Measurements from ENCODE around the gene ACVRL1. TPM values are rescaled to one million over a fixed set of nuclear protein-coding genes. Genes with fewer than 3 reads are reported as not detected.

ACVRL1 gene
- total RNA-seq, 1 experiment from 2014 or later: not detected

- Mint-ChIP-seq H3K4me1 (ENCODE audit: low read depth, unreplicated experiment) (no peaks in the 10 kb centered on the region), H3K4me3 (ENCODE audit: low read depth, unreplicated experiment) (no peak overlapping the region), H3K27ac (ENCODE audit: unreplicated experiment) (no peak overlapping the region), H3K27me3 (ENCODE audit: unreplicated experiment) (peaks cover 48% of the 10 kb centered on the region), H3K36me3 (ENCODE audit: insufficient read depth, unreplicated experiment) (no peaks in the 10 kb centered on the region), H3K9me3 (ENCODE audit: low read depth, unreplicated experiment) (peaks cover 5% of the 10 kb centered on the region)
- no TSS peak for BruUV-seq (replicated peaks)
- intact Hi-C loops (cut with micrococcal nuclease; ENCODE audit: unreplicated experiment): no loop called here
- no peak for TF ChIP-seq CTCF (IDR thresholded peaks at IDR 0.05; ENCODE audit: unreplicated experiment)
- DNase-seq: no peak
- CTCF ChIA-PET: no interaction called here
Measured at GRCh38 chr12:51941604-51942003, 34.3 kb downstream of the ACVRL1 start.

GRCh38 chr12:51942056-51942455 is 34.8 kb downstream of the ACVRL1 start:
- no peaks in the 10 kb centered on the region for H3K4me1 Mint-ChIP-seq (ENCODE audit: low read depth, unreplicated experiment)
- CTCF ChIA-PET: no interaction called here
- no TSS peak for BruUV-seq (replicated peaks)
- H3K4me3 Mint-ChIP-seq (ENCODE audit: low read depth, unreplicated experiment): no peak overlapping the region
- DNase-seq: no peak
- H3K36me3 Mint-ChIP-seq (ENCODE audit: insufficient read depth, unreplicated experiment): no peaks in the 10 kb centered on the region
- no peak overlapping the region for H3K27ac Mint-ChIP-seq (ENCODE audit: unreplicated experiment)
- TF ChIP-seq CTCF (IDR thresholded peaks at IDR 0.05; ENCODE audit: unreplicated experiment): no peak
- H3K9me3 Mint-ChIP-seq (ENCODE audit: low read depth, unreplicated experiment): peaks cover 5% of the 10 kb centered on the region
- H3K27me3 Mint-ChIP-seq (ENCODE audit: unreplicated experiment): peaks cover 51% of the 10 kb centered on the region
- intact Hi-C loops (cut with micrococcal nuclease; ENCODE audit: unreplicated experiment): no loop called here

GRCh38 chr12:51942501-51943000 is 35.2 kb downstream of the ACVRL1 start:
- H3K4me1 Mint-ChIP-seq (ENCODE audit: low read depth, unreplicated experiment): no peaks in the 10 kb centered on the region
- H3K27me3 Mint-ChIP-seq (ENCODE audit: unreplicated experiment): peaks cover 56% of the 10 kb centered on the region
- CTCF ChIA-PET: no interaction called here
- no peak overlapping the region for H3K27ac Mint-ChIP-seq (ENCODE audit: unreplicated experiment)
- no TSS peak for BruUV-seq (replicated peaks)
- peaks cover 5% of the 10 kb centered on the region for H3K9me3 Mint-ChIP-seq (ENCODE audit: low read depth, unreplicated experiment)
- DNase-seq: no peak
- intact Hi-C loops (cut with micrococcal nuclease; ENCODE audit: unreplicated experiment): no loop called here
- no peaks in the 10 kb centered on the region for H3K36me3 Mint-ChIP-seq (ENCODE audit: insufficient read depth, unreplicated experiment)
- TF ChIP-seq CTCF (IDR thresholded peaks at IDR 0.05; ENCODE audit: unreplicated experiment): no peak
- H3K4me3 Mint-ChIP-seq (ENCODE audit: low read depth, unreplicated experiment): no peak overlapping the region

GRCh38 chr12:51943346-51943745 is 36.0 kb downstream of the ACVRL1 start:
- H3K9me3 Mint-ChIP-seq (ENCODE audit: low read depth, unreplicated experiment): peaks cover 5% of the 10 kb centered on the region
- peaks cover 64% of the 10 kb centered on the region for H3K27me3 Mint-ChIP-seq (ENCODE audit: unreplicated experiment)
- H3K4me1 Mint-ChIP-seq (ENCODE audit: low read depth, unreplicated experiment): no peaks in the 10 kb centered on the region
- no peak for DNase-seq
- TF ChIP-seq CTCF (IDR thresholded peaks at IDR 0.05; ENCODE audit: unreplicated experiment): no peak
- intact Hi-C loops (cut with micrococcal nuclease; ENCODE audit: unreplicated experiment): no loop called here
- H3K36me3 Mint-ChIP-seq (ENCODE audit: insufficient read depth, unreplicated experiment): no peaks in the 10 kb centered on the region
- no TSS peak for BruUV-seq (replicated peaks)
- CTCF ChIA-PET: no interaction called here
- H3K27ac Mint-ChIP-seq (ENCODE audit: unreplicated experiment): no peak overlapping the region
- H3K4me3 Mint-ChIP-seq (ENCODE audit: low read depth, unreplicated experiment): no peak overlapping the region

Data from Calu3 (cell line).